Measurements from ENCODE around the gene POLH.

DNA sequence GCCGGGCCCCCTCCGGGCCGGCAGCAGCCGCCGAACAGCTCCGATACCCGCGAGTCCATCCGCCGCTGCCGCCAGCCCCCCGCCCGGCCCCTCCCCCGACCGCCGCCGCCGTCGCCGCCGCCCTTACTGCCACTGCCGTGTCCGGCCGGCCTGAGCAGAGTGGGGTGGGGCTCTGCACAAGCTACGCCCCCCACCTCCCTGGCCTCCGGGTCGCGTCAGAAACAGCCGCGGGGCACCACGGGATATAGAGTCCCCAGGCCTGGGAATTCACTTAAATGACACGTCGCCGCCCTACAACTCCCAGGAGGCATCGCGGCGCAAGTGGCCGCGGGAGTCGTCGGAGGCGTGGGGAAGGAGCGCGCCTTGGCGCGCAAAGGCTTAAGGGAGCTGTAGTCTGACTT lies 53.1 kb downstream of the POLH start, which contains the start of gene GTPBP2:
- no peak for TF ChIP-seq POLR2AphosphoS5 (IDR thresholded peaks at IDR 0.05; ENCODE audit: low read length)
- TF ChIP-seq EZH2 (IDR thresholded peaks at IDR 0.05; ENCODE audit: borderline replicate concordance, control insufficient read depth, low read depth, low read length), result no peak
- TF ChIP-seq ZNF274 (IDR thresholded peaks at IDR 0.05; ENCODE audit: insufficient read depth, insufficient read length), result no peak
